GM08714 (cell line): ENCODE measurements around the gene OST4.
"Not testable (repeated sequence)": the region's sequence is repeated elsewhere in the genome, so short reads cannot be mapped to it uniquely, and the experiment has no call there.

Experiments
- H3K4me3 ChIP-seq: fragments of 200-500 bp; sonication (Bioruptor generic); 2 replicates; pipeline ENCODE4 v1.5.1; 2014; ENCODE audit warnings: mild to moderate bottlenecking, low read length, inconsistent platforms
- ZNF274 ChIP-seq: IDR thresholded peaks from 2 replicates; pipeline ENCODE4 v1.6.1; 2012; ENCODE audit warnings: mild to moderate bottlenecking, low read depth, low read length

OST4 gene

GRCh38 chr2:27071277-27071989, at the start of gene OST4:
OST4 (minus strand) TSS chr2:27071654.
- H3K4me3 ChIP-seq = peak within 1 kb of the TSS; percentile 96
- no peak for TF ChIP-seq ZNF274

- H3K4me3 ChIP-seq = peak overlapping the region; percentile 7; the same call in 1 of the 2 replicates
Measured at GRCh38 chr2:27119330-27119670, 47.8 kb upstream of the OST4 start.

GRCh38 chr2:27118525-27119329, 47.3 kb upstream of the OST4 start, which contains the start of gene CGREF1:
CGREF1 (minus strand) TSS chr2:27119128; CDS start chr2:27104366, 14,762 bp downstream.
- TF ChIP-seq ZNF274 = no peak
- peak within 1 kb of the TSS; percentile 7; the same call in 1 of the 2 replicates for H3K4me3 ChIP-seq

- TF ChIP-seq ZNF274 = no peak
- no peak overlapping the region for H3K4me3 ChIP-seq
Measured at GRCh38 chr2:27117995-27118524, 46.6 kb upstream of the OST4 start.

GRCh38 chr2:27115519-27115918, 44.1 kb upstream of the OST4 start:
- TF ChIP-seq ZNF274 = no peak
- H3K4me3 ChIP-seq = no peak overlapping the region

GRCh38 chr2:27111392-27112078, 40.1 kb upstream of the OST4 start:
- H3K4me3 ChIP-seq = not testable (repeated sequence)

GRCh38 chr2:27110603-27111352, 39.3 kb upstream of the OST4 start:
- not testable (repeated sequence) for H3K4me3 ChIP-seq

- no peak for TF ChIP-seq ZNF274
- H3K4me3 ChIP-seq = no peak overlapping the region
Measured at GRCh38 chr2:27109083-27109482, 37.6 kb upstream of the OST4 start.

- H3K4me3 ChIP-seq = no peak overlapping the region
- TF ChIP-seq ZNF274 = no peak
Measured at GRCh38 chr2:27108221-27108620, 36.8 kb upstream of the OST4 start.

- TF ChIP-seq ZNF274 = no peak
- H3K4me3 ChIP-seq = no peak overlapping the region
Measured at GRCh38 chr2:27105981-27106380, 34.5 kb upstream of the OST4 start.

GRCh38 chr2:27102329-27102728, 30.9 kb upstream of the OST4 start:
- no peak for TF ChIP-seq ZNF274
- no peak overlapping the region for H3K4me3 ChIP-seq

GRCh38 chr2:27100036-27100435, 28.6 kb upstream of the OST4 start:
- no peak for TF ChIP-seq ZNF274
- H3K4me3 ChIP-seq = no peak overlapping the region

GRCh38 chr2:27099334-27099955, 28.0 kb upstream of the OST4 start:
- no peak for TF ChIP-seq ZNF274

GRCh38 chr2:27097341-27097740, 25.9 kb upstream of the OST4 start:
- no peak for TF ChIP-seq ZNF274
- no peak overlapping the region for H3K4me3 ChIP-seq

More at GRCh38 chr2:27099334-27099955, 28.0 kb upstream of the OST4 start:
- H3K4me3 ChIP-seq = no peak overlapping the region
